ENCODE data around the gene CNTNAP2. TPM values are rescaled to one million over a fixed set of nuclear protein-coding genes. Genes with fewer than 3 reads are reported as not detected.

The CNTNAP2 gene
- total and polyA plus RNA-seq, 2 of the 4 experiments (the other 2 are of a cell fraction): not detected

DNA sequence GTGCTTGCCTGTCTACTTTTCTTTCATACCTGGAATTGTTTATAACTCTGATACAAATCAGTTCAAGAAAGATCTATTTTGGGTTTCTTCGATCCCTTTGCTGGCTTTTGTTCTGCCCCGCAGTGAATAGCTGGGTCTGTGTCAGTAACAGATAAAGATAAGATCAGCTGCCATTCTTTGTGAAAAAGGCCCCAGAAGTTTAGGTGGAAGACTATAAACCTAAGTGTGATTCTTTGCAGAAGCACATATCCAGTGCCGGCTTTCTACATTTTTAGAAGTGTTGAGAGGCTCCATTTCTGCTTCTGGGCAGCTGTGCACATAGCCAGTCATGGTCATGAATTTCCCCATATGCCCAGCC is 1787.6 kb downstream of the CNTNAP2 start:
- DNase-seq: no peak
- Histone ChIP-seq H3K23ac (ENCODE audit: low read depth, low read length) (no peak overlapping the region), H2BK5ac (ENCODE audit: low read depth, low read length, poor library complexity, severe bottlenecking) (no peak overlapping the region), H3K9me3 (ENCODE audit: control insufficient read depth, insufficient read depth, low read length) (peaks cover 13% of the 10 kb centered on the region), H2AK5ac (ENCODE audit: low read depth, low read length) (no peak overlapping the region), H3K4me2 (ENCODE audit: low read depth, low read length) (no peak overlapping the region), H2AFZ (replicated peaks; ENCODE audit: low read length, poor library complexity) (no peak overlapping the region), H2BK20ac (ENCODE audit: low read depth, low read length) (no peak overlapping the region), H3K4me3 (ENCODE audit: insufficient read depth, low read depth, low read length) (no peak overlapping the region), H3K14ac (replicated peaks; ENCODE audit: low read depth, low read length) (no peak overlapping the region), H2BK120ac (ENCODE audit: low read depth, low read length) (no peak overlapping the region), H3K9ac (ENCODE audit: low read depth, low read length) (no peak overlapping the region), H3K9me1 (ENCODE audit: insufficient read depth, low read length) (no peaks in the 10 kb centered on the region), H3K79me1 (ENCODE audit: low read depth in 1 of 2, low read length in 2 of 2) (no peaks in the 10 kb centered on the region), H3K27ac (ENCODE audit: insufficient read depth, low read length) (no peak overlapping the region), H3K36me3 (ENCODE audit: control insufficient read depth, insufficient read depth, low read length) (no peaks in the 10 kb centered on the region), H4K5ac (ENCODE audit: low read depth, low read length) (no peak overlapping the region), H3K4ac (ENCODE audit: low read depth, low read length) (no peak overlapping the region), H3K4me1 (ENCODE audit: control insufficient read depth, insufficient read depth, low read length) (no peaks in the 10 kb centered on the region), H4K8ac (ENCODE audit: low read depth in 2 of 2, low read length in 2 of 2) (no peak overlapping the region), H4K20me1 (ENCODE audit: insufficient read depth, low read length) (no peaks in the 10 kb centered on the region), H4K91ac (ENCODE audit: insufficient read depth, low read depth, low read length) (no peak overlapping the region), H3K56ac (ENCODE audit: extremely low read depth, insufficient read depth, low read length) (no peak overlapping the region), H2AK9ac (replicated peaks; ENCODE audit: low read depth, low read length, poor library complexity) (no peak overlapping the region), H3K27me3 (ENCODE audit: control insufficient read depth, insufficient read depth, low read length) (no peaks in the 10 kb centered on the region), H2BK15ac (ENCODE audit: low read depth, low read length) (no peak overlapping the region), H3K18ac (ENCODE audit: low read depth, low read length) (no peak overlapping the region)
- in situ Hi-C loops (cut with MboI; ENCODE audit: low sequenced_read_pairs) (no loop called here), dilution Hi-C loops (cut with HindIII; ENCODE audit: low sequenced_read_pairs, unreplicated experiment) (no loop called here), intact Hi-C loops (cut with micrococcal nuclease) (no loop called here)
- POLR2A ChIA-PET (ENCODE audit: unreplicated experiment): no interaction called here
- CTCF ChIA-PET: no interaction called here
- WGBS, 2 experiments (ENCODE audit: extremely low coverage in 2 of 2, insufficient read length in 1 of 2): no CpG with 5 or more reads among the region's 3 CpGs
- no peak for ATAC-seq (ENCODE audit: low read depth)
- no TSS peak for BruUV-seq (replicated peaks)
- TF ChIP-seq NFE2L2 (IDR thresholded peaks at IDR 0.05; ENCODE audit: low read depth, low read length): no peak
- TF ChIP-seq, protein P1, sequence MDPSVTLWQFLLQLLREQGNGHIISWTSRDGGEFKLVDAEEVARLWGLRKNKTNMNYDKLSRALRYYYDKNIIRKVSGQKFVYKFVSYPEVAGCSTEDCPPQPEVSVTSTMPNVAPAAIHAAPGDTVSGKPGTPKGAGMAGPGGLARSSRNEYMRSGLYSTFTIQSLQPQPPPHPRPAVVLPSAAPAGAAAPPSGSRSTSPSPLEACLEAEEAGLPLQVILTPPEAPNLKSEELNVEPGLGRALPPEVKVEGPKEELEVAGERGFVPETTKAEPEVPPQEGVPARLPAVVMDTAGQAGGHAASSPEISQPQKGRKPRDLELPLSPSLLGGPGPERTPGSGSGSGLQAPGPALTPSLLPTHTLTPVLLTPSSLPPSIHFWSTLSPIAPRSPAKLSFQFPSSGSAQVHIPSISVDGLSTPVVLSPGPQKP (IDR thresholded peaks at IDR 0.05; ENCODE audit: borderline replicate concordance, low read depth, low read length): no peak
- TF ChIP-seq RAD21 (IDR thresholded peaks at IDR 0.05; ENCODE audit: low read length): no peak
- TF ChIP-seq FOS (IDR thresholded peaks at IDR 0.05; ENCODE audit: low read depth, low read length): no peak
- no peak for TF ChIP-seq RFX5 (IDR thresholded peaks at IDR 0.05; ENCODE audit: low read depth, low read length)
- no peak for TF ChIP-seq SMC3 (IDR thresholded peaks at IDR 0.05; ENCODE audit: low read depth, low read length)
- no peak for TF ChIP-seq POLR2A (IDR thresholded peaks at IDR 0.05; ENCODE audit: low read depth, low read length)
- TF ChIP-seq MAFK (IDR thresholded peaks at IDR 0.05; ENCODE audit: low read depth, low read length): no peak
- no peak for TF ChIP-seq CTCF (conservative IDR thresholded peaks at IDR 0.05; ENCODE audit: low read depth, low read length)
